Naive B cell (primary cell): ENCODE data around the gene SMAD7. TPM values are rescaled to one million over a fixed set of nuclear protein-coding genes. Genes with fewer than 3 reads are reported as not detected.
A peak's percentile ranks its signal among the peaks of the same experiment; 100 is the strongest.

Experiments
- ATAC-seq, 2 donors: fragments of 150-1000 bp; cut with Tn5 transposase; 2 replicates each; pipeline ENCODE4 v1.10.0; 2021; ENCODE audit warnings: low read depth in 2 of 2, mild to moderate bottlenecking in 2 of 2, moderate library complexity in 2 of 2
- DNase-seq: peaks from one replicate; pipeline ENCODE4 v3.0.0; 2022
- H3K27ac Mint-ChIP-seq, 6 donors: one replicate each; pipeline ENCODE4 v1.8.0; 2020 to 2022; ENCODE audit warnings: mild to moderate bottlenecking in 6 of 6, mixed read lengths in 6 of 6, moderate library complexity in 5 of 6, inconsistent platforms in 2 of 6
- H3K27me3 Mint-ChIP-seq, 3 donors: one replicate each; pipeline ENCODE4 v1.8.0; 2021 to 2022; ENCODE audit warnings: mixed read lengths in 3 of 3, mild to moderate bottlenecking in 1 of 3
- H3K36me3 Mint-ChIP-seq, 2 donors: one replicate each; pipeline ENCODE4 v1.8.0; 2020 to 2022; ENCODE audit warnings: mixed read lengths in 2 of 2, inconsistent platforms in 1 of 2, mild to moderate bottlenecking in 1 of 2
- H3K4me1 Mint-ChIP-seq, 3 donors: one replicate each; pipeline ENCODE4 v1.8.0; 2020 to 2022; ENCODE audit warnings: mixed read lengths in 3 of 3, inconsistent platforms in 1 of 3, mild to moderate bottlenecking in 1 of 3, moderate library complexity in 1 of 3
- H3K4me3 Mint-ChIP-seq, 8 donors: one replicate each; pipeline ENCODE4 v1.8.0; 2020 to 2022; ENCODE audit warnings: mild to moderate bottlenecking in 8 of 8, mixed read lengths in 8 of 8, moderate library complexity in 8 of 8, inconsistent platforms in 2 of 8
- H3K9me3 Mint-ChIP-seq, 7 donors: one replicate each; pipeline ENCODE4 v1.8.0; 2020 to 2022; ENCODE audit warnings: mixed read lengths in 7 of 7, mild to moderate bottlenecking in 5 of 7, inconsistent platforms in 2 of 7, moderate library complexity in 1 of 7
- polyA plus RNA-seq, 6 donors: library from polyadenylated mRNA; unstranded; fragments of 300-500 nt; fragmentation: Illumina TruSeq; gene quantifications; one replicate each; pipeline ENCODE4 v1.2.3, GENCODE V29; 2021; ENCODE audit warnings: low read depth in 6 of 6

SMAD7 gene
- polyA plus RNA-seq, 6 donors from 2014 or later, result 0.47 to 3.7 (median 1.6) TPM

DNA sequence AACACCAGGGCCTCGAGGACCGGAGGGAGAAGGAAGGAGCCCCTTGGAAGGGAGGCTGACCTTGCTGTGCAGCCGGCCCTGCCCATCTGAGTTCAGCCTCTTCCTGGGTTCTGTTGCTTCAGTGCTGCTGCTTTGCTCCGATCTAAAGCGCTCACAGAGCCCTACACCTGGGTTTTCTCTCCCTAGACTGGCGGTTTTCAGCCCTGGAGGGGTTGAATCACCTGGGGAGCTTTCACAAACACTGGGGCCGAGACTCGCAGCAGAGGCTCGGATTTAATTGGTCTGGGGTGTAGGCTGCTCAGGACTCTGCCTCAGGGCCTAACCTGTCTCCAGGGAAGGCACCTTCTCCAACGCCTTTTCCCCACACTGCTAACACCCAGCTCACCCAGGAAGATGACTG is 40.9 kb upstream of the SMAD7 start:
- no peak for DNase-seq
- ATAC-seq, result no peak

DNA sequence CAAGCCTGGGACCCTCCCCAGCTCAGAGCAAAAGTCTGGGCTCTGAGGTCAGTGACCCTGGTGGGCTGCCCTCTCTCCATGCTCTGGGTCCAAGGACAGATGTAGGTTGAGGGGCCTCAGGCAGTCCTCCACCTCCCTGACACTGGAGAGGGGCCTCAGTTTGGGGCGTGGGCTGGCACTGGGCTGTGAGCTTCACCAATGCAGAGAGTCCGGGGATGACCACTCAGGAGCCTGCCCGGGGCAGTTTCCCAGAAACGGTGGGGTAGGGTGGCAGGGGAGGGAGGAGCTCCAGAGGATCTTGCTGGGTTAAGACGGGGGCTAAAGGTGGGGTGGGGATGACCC is 40.5 kb upstream of the SMAD7 start:
- peaks cover 18 to 24% (median 22%) of the 10 kb centered on the region in 3 donors for H3K4me1 Mint-ChIP-seq
- peak overlapping the region in 1 of 8 donors; percentile 54 for H3K4me3 Mint-ChIP-seq
- ATAC-seq (no peak), DNase-seq (no peak)
- peak overlapping the region in 2 of 6 donors; percentile 63 to 79 for H3K27ac Mint-ChIP-seq
- H3K36me3 Mint-ChIP-seq, result no peaks in the 10 kb centered on the region
- H3K27me3 Mint-ChIP-seq, result no peaks in the 10 kb centered on the region
- H3K9me3 Mint-ChIP-seq, result no peaks in the 10 kb centered on the region

More for the DNA sequence above, 40.9 kb upstream of the SMAD7 start:
- H3K4me3 Mint-ChIP-seq, result no peak overlapping the region
- H3K9me3 Mint-ChIP-seq, result no peaks in the 10 kb centered on the region
- H3K27ac Mint-ChIP-seq, result peak overlapping the region in 3 of 6 donors; percentile 63 to 88 (median 79)
- peaks cover 18 to 24% (median 22%) of the 10 kb centered on the region in 3 donors for H3K4me1 Mint-ChIP-seq
- H3K27me3 Mint-ChIP-seq, result no peaks in the 10 kb centered on the region
- no peaks in the 10 kb centered on the region for H3K36me3 Mint-ChIP-seq

DNA sequence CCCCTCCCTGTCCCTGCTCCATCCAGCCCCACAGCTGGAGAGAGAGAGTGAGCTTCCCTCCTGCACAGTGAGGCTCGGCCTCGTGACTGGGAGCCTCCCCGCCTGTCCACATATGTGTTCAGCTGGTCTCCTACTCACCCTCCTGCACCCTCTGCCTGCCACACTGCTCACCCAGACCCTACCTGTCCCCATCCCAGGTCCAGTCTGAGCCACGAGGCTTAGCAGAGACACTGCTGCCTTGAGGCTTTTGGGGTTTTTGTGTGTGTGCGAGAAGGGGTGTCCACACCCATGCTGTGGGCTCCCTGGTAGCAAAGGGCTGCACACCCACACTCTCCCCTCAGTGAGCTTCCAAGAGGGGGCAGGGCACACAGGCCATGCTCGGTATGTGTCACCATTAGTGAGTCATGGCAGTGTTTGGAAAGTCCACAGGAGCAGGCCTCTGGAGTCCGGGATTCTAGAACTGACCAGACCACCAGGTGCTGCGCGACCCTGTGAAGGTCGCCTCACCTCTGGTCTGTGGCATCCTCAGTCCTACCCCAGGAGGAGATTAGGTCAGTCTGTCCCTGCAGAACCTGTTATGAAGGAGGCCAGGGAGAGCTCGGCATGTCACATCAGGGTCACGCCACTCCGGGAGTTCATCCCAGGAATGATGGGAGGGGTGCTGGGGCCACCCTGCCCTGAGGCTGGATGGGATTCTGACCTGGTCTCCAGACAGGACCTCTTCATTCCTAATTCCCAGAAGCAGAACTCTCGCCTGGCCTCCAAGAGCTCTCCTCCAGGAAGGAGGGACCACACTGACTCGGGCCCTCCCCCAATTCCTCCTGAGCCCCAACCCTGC is 39.9 kb upstream of the SMAD7 start:
- Mint-ChIP-seq H3K27ac (peak overlapping the region in 4 of 6 donors; percentile 11 to 78 (median 46)), H3K4me3 (peak overlapping the region in 1 of 8 donors; percentile 54), H3K27me3 (no peaks in the 10 kb centered on the region), H3K9me3 (no peaks in the 10 kb centered on the region), H3K36me3 (no peaks in the 10 kb centered on the region), H3K4me1 (peaks cover 18 to 24% (median 22%) of the 10 kb centered on the region in 3 donors)
- no peak for DNase-seq
- no peak for ATAC-seq

DNA sequence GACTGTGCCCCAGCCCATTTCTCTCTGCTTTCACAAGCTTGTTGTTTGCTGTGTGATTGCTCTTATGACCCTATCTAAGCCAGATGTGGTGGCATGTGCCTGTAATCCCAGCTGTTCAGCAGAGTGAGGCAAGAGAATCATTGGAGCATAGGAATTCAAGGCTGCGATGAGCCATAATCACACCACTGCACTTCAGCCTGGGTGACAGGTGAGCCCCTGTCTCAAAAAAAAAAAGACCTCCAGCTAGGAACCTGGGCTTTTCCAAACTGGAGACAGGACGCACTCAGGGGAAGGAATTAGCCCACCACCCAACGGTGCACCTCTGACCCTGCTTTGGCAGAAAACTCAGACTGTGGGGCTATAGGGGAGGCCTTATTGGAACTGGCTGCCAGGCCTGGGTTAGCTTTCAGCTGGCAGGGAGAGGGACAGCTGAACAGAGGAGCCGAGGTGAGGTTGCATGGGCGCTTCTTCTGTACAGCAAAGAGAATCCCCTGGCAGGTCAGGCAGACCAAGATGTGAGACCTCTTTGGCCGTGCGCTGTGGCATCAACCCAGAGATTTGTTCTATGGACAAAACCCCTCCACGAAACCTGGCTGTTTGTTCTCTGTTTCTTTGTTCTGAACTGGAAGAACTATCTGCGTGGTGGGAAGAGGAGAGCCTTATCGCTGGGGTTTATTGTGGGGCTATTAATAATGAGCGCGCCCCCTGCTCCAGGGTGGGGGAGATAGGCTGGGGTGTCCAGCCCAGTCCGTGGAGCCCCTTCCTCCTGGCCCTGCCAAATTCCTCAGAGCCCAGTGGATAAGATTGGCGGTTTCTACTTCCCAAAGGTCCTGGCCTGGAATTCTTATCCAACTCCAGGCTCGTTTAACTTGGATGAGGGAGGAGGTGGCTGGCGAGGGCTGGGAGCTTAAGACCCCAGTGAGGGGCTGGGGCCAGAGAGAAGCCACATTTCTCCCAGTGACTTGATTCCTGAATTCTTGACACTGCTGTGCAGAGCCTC is 38.8 kb upstream of the SMAD7 start:
- ATAC-seq (no peak), DNase-seq (no peak)
- Mint-ChIP-seq H3K27me3 (no peaks in the 10 kb centered on the region), H3K4me3 (peak overlapping the region in 1 of 8 donors; percentile 21), H3K4me1 (peaks cover 15 to 24% (median 22%) of the 10 kb centered on the region in 3 donors), H3K36me3 (no peaks in the 10 kb centered on the region), H3K27ac (peak overlapping the region in 3 of 6 donors; percentile 11 to 41 (median 33)), H3K9me3 (no peaks in the 10 kb centered on the region)

DNA sequence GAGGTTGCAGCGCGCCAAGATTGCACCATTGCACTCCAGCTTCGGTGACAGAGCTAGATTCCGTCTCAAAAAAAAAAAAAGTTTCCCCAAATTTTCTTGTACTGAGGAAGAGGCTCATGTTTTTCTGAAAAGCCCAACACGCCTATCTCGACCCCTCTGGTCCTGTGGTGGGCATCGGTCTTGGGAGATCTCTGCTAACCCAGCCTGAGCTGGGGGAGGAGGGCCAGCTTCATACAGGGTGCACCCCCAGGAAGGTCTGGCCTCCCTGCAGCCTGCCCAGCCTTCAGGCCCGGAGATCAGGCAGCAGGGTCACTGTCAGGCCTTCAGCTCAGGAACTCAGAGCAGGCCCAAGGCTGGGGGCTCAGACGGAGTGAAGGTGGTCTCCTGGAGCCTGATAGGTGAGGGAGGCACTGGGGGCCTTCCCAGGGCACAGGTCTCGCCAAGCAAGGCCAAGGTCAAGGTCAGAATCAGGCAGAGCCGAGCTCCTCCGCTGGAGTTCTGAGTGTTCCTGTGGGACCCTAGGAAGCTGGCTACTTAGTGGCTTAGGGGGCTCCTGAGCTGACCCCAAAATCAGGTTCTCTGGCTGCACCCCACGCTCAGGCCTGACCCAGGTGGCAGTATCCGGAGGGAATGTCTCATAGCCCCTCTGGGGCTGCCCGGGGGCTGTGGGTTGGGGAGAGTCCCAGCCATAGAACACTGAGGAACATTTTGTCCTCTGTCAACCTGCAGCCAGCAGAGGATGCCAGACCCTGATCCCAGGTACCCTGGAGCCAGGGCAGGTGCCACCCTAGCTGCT is 37.9 kb upstream of the SMAD7 start:
- no peaks in the 10 kb centered on the region for H3K9me3 Mint-ChIP-seq
- H3K4me3 Mint-ChIP-seq, result no peak overlapping the region
- peaks cover 12 to 21% (median 16%) of the 10 kb centered on the region in 3 donors for H3K4me1 Mint-ChIP-seq
- ATAC-seq (no peak), DNase-seq (no peak)
- peak overlapping the region in 1 of 6 donors; percentile 47 for H3K27ac Mint-ChIP-seq
- H3K36me3 Mint-ChIP-seq, result no peaks in the 10 kb centered on the region
- H3K27me3 Mint-ChIP-seq, result peaks cover 0 to 4% (median 0%) of the 10 kb centered on the region in 3 donors

DNA sequence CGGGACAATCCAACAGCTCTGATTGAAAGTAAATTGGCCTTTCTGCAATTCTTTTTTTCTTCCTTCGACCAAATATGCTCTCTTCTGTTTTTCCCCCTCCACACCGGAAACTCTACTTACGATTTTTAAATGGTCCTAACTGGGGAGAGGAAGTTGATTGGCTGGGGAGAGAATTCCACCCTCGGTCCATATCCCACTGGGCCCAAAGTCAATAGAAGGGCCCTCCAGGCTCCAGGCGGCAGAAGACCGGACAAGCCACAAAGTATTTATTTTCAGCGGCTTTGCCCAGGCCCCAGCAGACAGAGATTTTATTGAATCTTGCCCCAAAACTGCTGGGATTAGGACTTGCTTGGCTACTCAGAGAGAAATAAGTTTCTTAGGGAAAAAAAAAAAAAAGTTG is 37.1 kb upstream of the SMAD7 start:
- H3K9me3 Mint-ChIP-seq, result no peaks in the 10 kb centered on the region
- no peaks in the 10 kb centered on the region for H3K36me3 Mint-ChIP-seq
- DNase-seq (no peak), ATAC-seq (no peak)
- H3K4me1 Mint-ChIP-seq, result peaks cover 6 to 16% (median 7%) of the 10 kb centered on the region in 3 donors
- no peak overlapping the region for H3K4me3 Mint-ChIP-seq
- peaks cover 3 to 11% (median 5%) of the 10 kb centered on the region in 3 donors for H3K27me3 Mint-ChIP-seq
- peak overlapping the region in 1 of 6 donors; percentile 57 for H3K27ac Mint-ChIP-seq

DNA sequence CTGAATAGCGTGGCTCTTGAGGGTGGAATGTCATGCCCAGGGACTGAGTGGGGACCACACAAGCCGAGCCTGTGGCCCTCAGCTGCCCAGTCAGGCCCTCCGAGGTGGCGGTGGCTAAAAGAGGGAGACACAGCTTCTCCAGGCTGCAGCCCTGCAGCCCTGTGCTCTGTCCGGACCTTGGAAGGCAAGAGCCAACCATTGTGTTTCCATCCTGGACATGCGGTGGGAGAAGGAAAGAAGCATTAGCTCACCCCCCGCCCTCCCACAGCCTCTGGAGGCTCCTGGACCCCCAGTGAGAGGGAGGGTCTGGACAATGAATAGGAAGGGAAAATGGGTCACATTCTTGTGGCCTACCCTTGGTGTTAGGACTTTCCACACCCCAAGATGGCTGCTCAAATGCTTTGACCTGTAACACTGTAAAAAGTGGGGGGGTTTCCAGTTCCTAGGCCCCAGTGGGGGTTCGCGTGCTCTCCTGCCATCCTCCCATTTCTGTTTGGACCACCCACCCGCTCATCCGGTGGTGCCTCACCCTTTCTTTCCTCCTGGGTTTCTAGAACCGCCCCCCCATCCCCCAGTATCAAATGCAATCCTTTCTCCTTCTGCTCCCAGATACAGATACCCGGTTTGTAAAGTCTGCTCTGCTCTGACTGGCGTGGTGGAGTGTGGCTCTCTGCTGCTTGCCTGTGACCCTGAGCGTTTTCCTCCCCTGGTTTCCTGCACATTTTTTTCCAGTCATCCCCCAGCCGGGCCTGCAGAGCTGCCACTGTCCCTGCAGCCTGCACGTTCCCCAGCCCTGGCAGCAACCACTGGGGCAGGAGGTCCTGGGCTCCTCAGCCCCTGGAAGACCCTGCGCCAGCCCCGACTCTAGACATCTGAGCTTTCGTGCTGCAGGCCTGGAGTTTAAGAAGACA is 36.3 kb upstream of the SMAD7 start:
- ATAC-seq (no peak), DNase-seq (no peak)
- Mint-ChIP-seq H3K4me1 (peaks cover 0 to 12% (median under 1%) of the 10 kb centered on the region in 3 donors), H3K4me3 (no peak overlapping the region), H3K36me3 (no peaks in the 10 kb centered on the region), H3K27ac (no peak overlapping the region), H3K27me3 (peaks cover 7 to 12% (median 12%) of the 10 kb centered on the region in 3 donors), H3K9me3 (no peaks in the 10 kb centered on the region)

DNA sequence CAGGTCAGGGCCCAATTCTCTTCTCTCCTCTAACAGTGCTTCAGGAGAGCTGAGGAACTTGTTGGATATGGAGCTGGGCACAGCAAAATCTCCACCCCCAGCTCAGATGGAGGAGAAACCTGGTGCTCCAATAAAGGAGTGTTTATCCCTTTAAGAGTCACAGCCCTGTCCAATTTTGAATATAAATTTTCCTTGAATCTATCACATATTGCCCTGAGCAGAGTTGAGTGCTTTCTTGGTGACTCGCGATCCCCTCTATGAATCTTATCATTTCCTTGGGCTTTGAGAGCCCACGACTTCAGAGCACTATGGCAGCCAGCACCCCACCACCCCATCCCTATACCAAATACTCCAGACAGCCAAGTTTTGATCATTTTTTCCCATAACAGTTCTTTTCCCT is 34.4 kb upstream of the SMAD7 start:
- Mint-ChIP-seq H3K4me3 (no peak overlapping the region), H3K27me3 (peaks cover 17 to 26% (median 20%) of the 10 kb centered on the region in 3 donors), H3K9me3 (no peaks in the 10 kb centered on the region), H3K36me3 (no peaks in the 10 kb centered on the region), H3K27ac (no peak overlapping the region), H3K4me1 (peaks cover 0 to 11% (median 0%) of the 10 kb centered on the region in 3 donors)
- no peak for ATAC-seq
- DNase-seq, result no peak

DNA sequence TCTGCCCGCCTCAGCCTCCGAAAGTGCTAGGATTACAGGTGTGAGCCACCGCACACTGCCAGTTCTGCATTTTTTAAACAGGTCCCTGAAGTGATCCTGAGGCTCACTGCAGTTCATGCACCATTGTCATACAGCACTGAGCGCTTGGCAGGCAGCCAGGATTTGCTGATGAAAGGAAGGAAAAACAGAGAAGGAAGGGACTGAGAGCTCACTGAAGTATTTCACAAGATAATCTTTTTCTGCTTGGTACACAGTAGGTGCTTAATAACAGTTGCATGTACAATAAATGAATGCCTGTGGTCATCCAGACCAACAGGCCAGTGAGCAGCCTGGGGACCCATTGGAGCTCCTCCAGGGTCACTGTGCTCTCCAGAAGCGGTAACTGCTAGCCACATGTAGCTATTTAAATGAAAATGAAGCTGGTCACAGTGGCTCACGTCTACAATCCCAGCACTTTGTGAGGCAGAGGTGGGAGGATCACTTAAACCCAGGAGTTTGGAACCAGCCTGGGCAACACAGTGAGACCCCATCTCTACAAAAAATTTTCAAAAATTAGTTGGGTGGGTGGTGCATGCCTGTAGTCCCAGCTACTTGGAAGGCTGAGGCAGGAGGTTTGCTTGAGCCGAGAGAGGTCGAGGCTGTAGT is 33.1 kb upstream of the SMAD7 start:
- Mint-ChIP-seq H3K27ac (peak overlapping the region in 1 of 6 donors; percentile 66), H3K9me3 (no peaks in the 10 kb centered on the region), H3K36me3 (no peaks in the 10 kb centered on the region), H3K27me3 (peaks cover 28 to 39% (median 29%) of the 10 kb centered on the region in 3 donors), H3K4me1 (peaks cover 0 to 11% (median 5%) of the 10 kb centered on the region in 3 donors), H3K4me3 (no peak overlapping the region)
- DNase-seq (no peak), ATAC-seq (no peak)

DNA sequence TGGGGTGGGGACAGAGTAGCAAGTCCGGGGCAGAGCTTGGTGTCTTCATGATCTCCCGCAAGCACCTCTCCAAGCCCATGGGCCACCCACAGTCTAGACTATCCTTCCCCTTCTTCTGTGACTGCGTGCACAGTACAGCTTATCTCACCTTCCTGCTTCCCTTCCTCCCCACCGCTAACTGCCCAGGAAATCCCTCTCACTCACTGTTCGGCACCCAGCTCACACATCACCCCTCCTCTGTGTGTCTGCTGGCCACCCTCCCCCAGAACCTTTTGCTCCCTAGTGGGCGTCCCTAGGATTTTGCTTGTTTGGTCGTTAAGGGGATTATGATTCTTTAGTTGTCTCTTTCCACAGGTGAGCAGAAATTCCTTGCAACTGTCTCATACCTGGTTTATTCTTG is 31.5 kb upstream of the SMAD7 start:
- H3K27ac Mint-ChIP-seq, result peak overlapping the region in 1 of 6 donors; percentile 1
- H3K4me3 Mint-ChIP-seq, result no peak overlapping the region
- peaks cover 0 to 12% (median 5%) of the 10 kb centered on the region in 3 donors for H3K4me1 Mint-ChIP-seq
- DNase-seq (no peak), ATAC-seq (no peak)
- H3K9me3 Mint-ChIP-seq, result no peaks in the 10 kb centered on the region
- peaks cover 34 to 55% (median 44%) of the 10 kb centered on the region in 3 donors for H3K27me3 Mint-ChIP-seq
- H3K36me3 Mint-ChIP-seq, result no peaks in the 10 kb centered on the region

DNA sequence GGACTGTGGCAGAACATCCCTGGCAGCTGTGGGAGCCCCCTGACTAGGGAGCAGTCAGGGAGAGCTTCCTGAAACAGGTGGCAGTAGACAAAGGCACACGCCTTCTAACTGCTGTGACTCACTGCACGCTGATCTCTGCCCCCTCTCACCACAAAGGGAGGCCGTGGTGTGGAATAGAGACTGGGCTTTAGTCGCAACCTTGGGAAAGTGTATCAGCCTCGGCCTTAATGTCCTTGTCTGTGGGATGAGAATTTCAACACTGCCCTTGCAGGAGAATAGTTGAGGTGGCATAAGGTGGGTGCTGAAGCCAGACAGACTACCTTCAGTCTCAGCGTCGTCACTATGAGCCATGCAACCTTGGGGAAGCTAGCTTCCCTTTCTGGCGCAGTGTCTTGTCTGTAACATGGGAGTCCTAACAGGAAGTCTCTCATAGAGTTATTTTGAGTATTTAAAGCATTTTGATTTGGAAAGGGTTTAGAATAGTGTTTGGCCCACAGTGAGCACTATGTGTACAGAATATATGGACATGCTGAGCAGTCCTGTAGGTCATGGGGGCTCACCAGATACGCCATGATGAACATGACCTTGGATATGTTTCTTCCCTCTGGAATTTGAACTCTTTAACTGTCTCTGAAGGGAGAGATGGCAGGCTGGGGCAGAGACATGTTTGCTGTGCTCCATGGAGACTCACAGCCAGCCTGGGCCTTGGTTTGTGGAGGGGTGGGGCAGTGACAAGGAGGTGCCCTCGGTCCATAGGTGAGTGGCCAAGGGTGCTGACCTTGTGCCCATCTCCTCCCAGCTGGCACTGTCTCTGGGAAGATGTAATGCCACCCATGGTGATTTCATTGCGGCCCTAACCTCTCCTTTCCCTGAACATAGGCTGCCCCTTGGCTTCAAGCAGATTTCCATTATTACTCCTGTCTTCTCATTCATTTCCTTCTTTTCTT is 29.5 kb upstream of the SMAD7 start:
- ATAC-seq, result no peak
- H3K4me3 Mint-ChIP-seq, result no peak overlapping the region
- peaks cover 38 to 61% (median 52%) of the 10 kb centered on the region in 3 donors for H3K27me3 Mint-ChIP-seq
- no peaks in the 10 kb centered on the region for H3K9me3 Mint-ChIP-seq
- H3K4me1 Mint-ChIP-seq, result peaks cover 4 to 22% (median 16%) of the 10 kb centered on the region in 3 donors
- no peak for DNase-seq
- H3K27ac Mint-ChIP-seq, result peak overlapping the region in 2 of 6 donors; percentile 36 to 74
- H3K36me3 Mint-ChIP-seq, result no peaks in the 10 kb centered on the region
